Testis (tissue), 3 donors: ENCODE data around the gene TBX10. TPM values are rescaled to one million over a fixed set of nuclear protein-coding genes. Genes with fewer than 3 reads are reported as not detected.

ENCODE experiments used
- DNase-seq: peaks from one replicate; pipeline ENCODE4 v3.0.0-alpha.2; 2019
- H3K27ac ChIP-seq, 2 donors: fragments of 200-600 bp; sonication (generic); one replicate each; pipeline ENCODE4 v1.5.1; 2019
- H3K27me3 ChIP-seq: fragments of 200-600 bp; sonication (generic); one replicate; pipeline ENCODE4 v1.5.1; 2019
- H3K36me3 ChIP-seq: fragments of 200-600 bp; sonication (generic); one replicate; pipeline ENCODE4 v1.5.1; 2017; ENCODE audit warnings: low read depth; ENCODE audit errors: missing control alignments
- H3K4me1 ChIP-seq: fragments of 200-600 bp; sonication (generic); one replicate; pipeline ENCODE4 v1.5.1; 2019
- H3K4me3 ChIP-seq, 2 donors: fragments of 200-600 bp; sonication (generic); one replicate each; pipeline ENCODE4 v1.5.1; 2017 to 2019
- H3K9me3 ChIP-seq: fragments of 200-600 bp; sonication (generic); one replicate; pipeline ENCODE4 v1.5.1; 2017
- POLR2A ChIP-seq: fragments of 450-650 bp; IDR thresholded peaks from one replicate; pipeline ENCODE4 v1.6.1; 2017; ENCODE audit warnings: antibody characterized with exemption, mild to moderate bottlenecking, moderate library complexity
- WGBS, 2 donors: methylation state at CpG; one replicate each; pipeline ENCODE4 v1.1.5; 2018; 5-methylcytosine and 5-hydroxymethylcytosine counted together
- intact Hi-C: fragments of 100-400 bp; cut with DNase I; formaldehyde crosslinking; loops from one replicate; pipeline ENCODE4 v1.15.1; 2023; ENCODE audit warnings: low total_unique reads
- polyA plus RNA-seq: library from polyadenylated mRNA; stranded (reverse); fragments of 350-450 nt; fragmentation: Illumina TruSeq; extraction: RNeasy Lipid Tissue Mini Kit (QIAGEN cat#74804); gene quantifications from one replicate; pipeline ENCODE4 v1.2.3, GENCODE V29; 2014; ENCODE audit warnings: low read depth, low replicate concordance; ENCODE audit not compliant: insufficient read depth
- total RNA-seq, 2 donors: library from RNA; depleted of rRNA; stranded (reverse); fragments of >200 nt; gene quantifications; one replicate each; pipeline ENCODE4 v1.2.3, GENCODE V29; 2016
- TF ChIP-seq, protein P1 (sequence below), 3 experiments: fragments of 450-650 bp in 2 of 3; fragments of 200-600 bp in 1 of 3; sonication (generic) in 1 of 3; IDR thresholded peaks; one replicate each; pipeline ENCODE4 v1.5.1; 2016 to 2019; ENCODE audit warnings: antibody characterized with exemption in 3 of 3, mild to moderate bottlenecking in 2 of 3, moderate library complexity in 1 of 3

TBX10 gene
- total and polyA plus RNA-seq, 3 donors from 2014 or later: 0.50 TPM; not detected in 2

GRCh38 chr11:67680696-67681470 lies 41.3 kb upstream of the TBX10 start:
- Histone ChIP-seq H3K4me1 (no peaks in the 10 kb centered on the region), H3K27ac (no peak overlapping the region), H3K4me3 (no peak overlapping the region), H3K36me3 (no peaks in the 10 kb centered on the region), H3K9me3 (no peaks in the 10 kb centered on the region), H3K27me3 (no peaks in the 10 kb centered on the region)
- intact Hi-C loops: no loop called here
- TF ChIP-seq POLR2A: no peak
- TF ChIP-seq, protein P1, sequence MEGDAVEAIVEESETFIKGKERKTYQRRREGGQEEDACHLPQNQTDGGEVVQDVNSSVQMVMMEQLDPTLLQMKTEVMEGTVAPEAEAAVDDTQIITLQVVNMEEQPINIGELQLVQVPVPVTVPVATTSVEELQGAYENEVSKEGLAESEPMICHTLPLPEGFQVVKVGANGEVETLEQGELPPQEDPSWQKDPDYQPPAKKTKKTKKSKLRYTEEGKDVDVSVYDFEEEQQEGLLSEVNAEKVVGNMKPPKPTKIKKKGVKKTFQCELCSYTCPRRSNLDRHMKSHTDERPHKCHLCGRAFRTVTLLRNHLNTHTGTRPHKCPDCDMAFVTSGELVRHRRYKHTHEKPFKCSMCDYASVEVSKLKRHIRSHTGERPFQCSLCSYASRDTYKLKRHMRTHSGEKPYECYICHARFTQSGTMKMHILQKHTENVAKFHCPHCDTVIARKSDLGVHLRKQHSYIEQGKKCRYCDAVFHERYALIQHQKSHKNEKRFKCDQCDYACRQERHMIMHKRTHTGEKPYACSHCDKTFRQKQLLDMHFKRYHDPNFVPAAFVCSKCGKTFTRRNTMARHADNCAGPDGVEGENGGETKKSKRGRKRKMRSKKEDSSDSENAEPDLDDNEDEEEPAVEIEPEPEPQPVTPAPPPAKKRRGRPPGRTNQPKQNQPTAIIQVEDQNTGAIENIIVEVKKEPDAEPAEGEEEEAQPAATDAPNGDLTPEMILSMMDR (IDR thresholded peaks at IDR 0.05): no peak
- DNase-seq: no peak
- 76 to 80% methylated on average over 3 of the region's 3 CpGs for WGBS, 2 donors

DNA sequence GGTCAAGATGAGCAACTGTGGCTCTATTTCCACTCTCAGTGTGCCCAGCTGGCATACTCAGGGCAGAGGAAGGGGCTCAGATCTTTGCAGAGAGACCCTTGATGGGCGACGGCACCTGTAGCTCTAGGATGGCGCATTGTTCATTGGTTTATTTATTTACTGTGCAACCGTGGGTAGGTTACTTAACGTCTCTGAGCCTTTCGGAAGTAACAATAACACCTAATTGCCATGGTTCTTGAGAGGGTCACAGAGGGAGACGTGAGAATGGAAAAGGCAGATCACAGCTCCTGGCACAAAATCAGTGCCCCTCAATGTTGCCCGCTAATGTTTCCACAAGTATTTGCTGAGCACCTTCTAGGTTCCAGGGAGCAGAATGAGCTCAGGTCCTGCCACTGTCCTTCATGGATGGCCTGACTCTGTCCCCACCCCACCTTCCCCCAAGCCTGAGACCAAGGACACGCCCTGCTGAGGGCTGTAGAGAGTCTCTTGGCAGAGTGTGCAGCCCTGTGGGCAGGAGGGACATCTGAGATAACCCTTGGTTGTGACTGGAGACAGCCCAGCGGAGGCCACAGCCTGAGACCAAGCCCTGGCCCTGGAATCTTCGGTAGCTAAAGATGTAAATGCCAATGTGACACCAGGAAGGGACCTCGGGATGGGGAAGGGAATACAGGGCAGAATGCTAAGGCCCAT lies 35.6 kb upstream of the TBX10 start:
- no peaks in the 10 kb centered on the region for H3K27me3 ChIP-seq
- no peak overlapping the region for H3K27ac ChIP-seq
- H3K36me3 ChIP-seq: no peaks in the 10 kb centered on the region
- intact Hi-C loops: no loop called here
- H3K4me1 ChIP-seq: no peaks in the 10 kb centered on the region
- TF ChIP-seq POLR2A: no peak
- TF ChIP-seq, protein P1 (IDR thresholded peaks at IDR 0.05): no peak
- H3K9me3 ChIP-seq: no peaks in the 10 kb centered on the region
- no peak for DNase-seq
- 90% methylated on average over 9 to 12 of the region's 12 CpGs for WGBS, 2 donors
- H3K4me3 ChIP-seq: no peak overlapping the region

DNA sequence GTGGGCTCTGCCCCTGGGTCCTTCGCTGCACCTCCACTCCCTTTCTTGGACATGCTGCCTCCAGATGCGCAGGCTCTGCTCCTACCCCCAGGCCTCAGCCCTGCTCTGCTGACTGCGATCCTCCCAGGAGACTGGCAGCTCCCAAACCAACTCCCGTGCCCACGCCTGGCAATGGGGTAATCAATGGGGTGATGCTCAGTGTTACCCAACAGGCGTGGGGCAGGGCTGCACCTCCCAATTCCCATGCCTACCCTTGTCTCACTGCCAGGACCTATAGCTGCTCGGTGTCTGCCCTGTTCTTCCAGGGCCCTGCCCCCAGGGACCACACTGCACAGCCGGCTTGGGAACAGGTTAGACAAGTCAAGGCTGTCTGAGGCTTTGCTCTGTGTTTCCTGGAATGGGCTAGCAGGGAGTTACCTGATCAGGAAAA lies 34.9 kb upstream of the TBX10 start, which contains the start of gene ALDH3B2:
TSS of gene ALDH3B2 (minus strand) at position 182 of the 430 bp plus-strand sequence. CDS start 7,688 bp downstream, outside the sequence.
- no peak for DNase-seq
- intact Hi-C loops: no loop called here
- Histone ChIP-seq H3K9me3 (no peaks in the 10 kb centered on the region), H3K27me3 (no peaks in the 10 kb centered on the region), H3K4me3 (no peak within 1 kb of the TSS), H3K4me1 (no peaks in the 10 kb centered on the region), H3K36me3 (no peaks in the 10 kb centered on the region), H3K27ac (no peak within 1 kb of the TSS)
- TF ChIP-seq POLR2A: no peak
- TF ChIP-seq, protein P1 (IDR thresholded peaks at IDR 0.05): no peak
- WGBS, 2 donors: 51 to 76% methylated on average over 3 to 8 of the region's 8 CpGs

- Histone ChIP-seq H3K9me3 (no peaks in the 10 kb centered on the region), H3K4me3 (no peak overlapping the region), H3K27me3 (no peaks in the 10 kb centered on the region), H3K27ac (no peak overlapping the region), H3K4me1 (no peaks in the 10 kb centered on the region), H3K36me3 (no peaks in the 10 kb centered on the region)
- 67 to 68% methylated on average over 8 of the region's 8 CpGs for WGBS, 2 donors
- TF ChIP-seq POLR2A: no peak
- TF ChIP-seq, protein P1 (IDR thresholded peaks at IDR 0.05): no peak
- DNase-seq: no peak
- intact Hi-C loops: no loop called here
Measured at GRCh38 chr11:67673902-67674301, 34.3 kb upstream of the TBX10 start.
